Stimulated activated CD4-positive, alpha-beta T cell treated with anti-CD3 and anti-CD28 coated beads, Interleukin-4, amount 100 ng/mL, for 24 hours (primary cell): Measurements from ENCODE around the gene CPEB1.
"Not testable (repeated sequence)": the region's sequence is repeated elsewhere in the genome, so short reads cannot be mapped to it uniquely, and the experiment has no call there.

Source experiments
- DNase-seq: peaks from one replicate; pipeline ENCODE4 v3.0.0-alpha.2; 2020

Gene CPEB1

GRCh38 chr15:82502700-82503339 is 144.3 kb downstream of the CPEB1 start:
- DNase-seq = peak; percentile 42

- DNase-seq = not testable (repeated sequence)
These were observed 146.4 kb downstream of the CPEB1 start for GRCh38 chr15:82500772-82501171.

GRCh38 chr15:82497978-82498377 is 149.2 kb downstream of the CPEB1 start:
- DNase-seq = not testable (repeated sequence)
